ENCODE results near the gene CPEB1. TPM values are rescaled to one million over a fixed set of nuclear protein-coding genes. Genes with fewer than 3 reads are reported as not detected.

Gene CPEB1
- total and polyA plus RNA-seq, 8 donors, result 1.1 to 6.4 (median 1.5) TPM; not detected in 2

- DNase-seq, result no peak
- 80 to 84% (median 82%) methylated on average over 7 of the region's 7 CpGs for WGBS, 5 donors
- Histone ChIP-seq H3K9me3 (no peaks in the 10 kb centered on the region), H3K4me1 (peaks cover 0 to 17% (median 14%) of the 10 kb centered on the region in 4 donors), H3K27me3 (peaks cover 0 to 33% (median 26%) of the 10 kb centered on the region in 3 donors), H3K36me3 (no peaks in the 10 kb centered on the region), H3K27ac (no peak overlapping the region), H3K4me3 (no peak overlapping the region)
- intact Hi-C loops (cut with DNase I; ENCODE audit: low total_unique reads), result no loop called here
- TF ChIP-seq EP300 (IDR thresholded peaks at IDR 0.05) (no peak), POLR2AphosphoS5 (IDR thresholded peaks at IDR 0.05) (no peak), POLR2A (IDR thresholded peaks at IDR 0.05) (no peak), CTCF (IDR thresholded peaks at IDR 0.05) (no peak)
These were observed 30.7 kb upstream of the CPEB1 start for GRCh38 chr15:82677720-82678323.

DNA sequence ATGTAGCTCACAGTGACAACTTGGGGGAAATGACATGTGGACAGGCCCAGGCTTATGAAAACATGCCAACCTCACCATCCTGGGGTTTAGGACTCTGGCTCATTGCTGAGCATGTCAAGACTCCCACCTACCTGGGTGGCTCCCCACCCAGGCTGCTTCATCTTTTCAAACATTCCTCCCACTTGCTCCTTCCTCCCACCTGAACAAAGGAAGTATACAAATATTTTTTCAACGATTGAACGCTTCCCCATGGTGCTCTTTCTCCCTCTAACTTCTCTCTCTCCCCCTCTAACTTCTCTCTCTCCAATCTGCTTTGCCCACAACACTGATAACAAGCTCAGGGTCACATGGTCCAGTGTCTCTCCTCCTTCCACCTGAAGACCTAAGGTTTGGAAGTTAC is 27.7 kb upstream of the CPEB1 start:
- 56 to 81% (median 56%) methylated on average over 2 of the region's 2 CpGs for WGBS, 5 donors
- Histone ChIP-seq H3K4me1 (peaks cover 0 to 2% (median under 1%) of the 10 kb centered on the region in 4 donors), H3K9me3 (no peaks in the 10 kb centered on the region), H3K27me3 (peaks cover 0 to 9% (median 8%) of the 10 kb centered on the region in 3 donors), H3K27ac (no peak overlapping the region), H3K4me3 (no peak overlapping the region), H3K36me3 (no peaks in the 10 kb centered on the region)
- intact Hi-C loops (cut with DNase I; ENCODE audit: low total_unique reads), result no loop called here
- no peak for TF ChIP-seq POLR2A (IDR thresholded peaks at IDR 0.05)
- TF ChIP-seq EP300 (IDR thresholded peaks at IDR 0.05), result no peak
- TF ChIP-seq CTCF (IDR thresholded peaks at IDR 0.05), result no peak
- TF ChIP-seq POLR2AphosphoS5 (IDR thresholded peaks at IDR 0.05), result no peak
- DNase-seq, result no peak

- no peak overlapping the region for H3K4me3 ChIP-seq
- H3K9me3 ChIP-seq, result no peaks in the 10 kb centered on the region
- no peak overlapping the region for H3K27ac ChIP-seq
- 76 to 84% (median 81%) methylated on average over 4 of the region's 4 CpGs for WGBS, 5 donors
- TF ChIP-seq POLR2A (IDR thresholded peaks at IDR 0.05), result no peak
- TF ChIP-seq EP300 (IDR thresholded peaks at IDR 0.05), result no peak
- TF ChIP-seq POLR2AphosphoS5 (IDR thresholded peaks at IDR 0.05), result no peak
- no peak for TF ChIP-seq CTCF (IDR thresholded peaks at IDR 0.05)
- DNase-seq, result no peak
- H3K36me3 ChIP-seq, result no peaks in the 10 kb centered on the region
- no peaks in the 10 kb centered on the region for H3K27me3 ChIP-seq
- intact Hi-C loops (cut with DNase I; ENCODE audit: low total_unique reads), result no loop called here
- H3K4me1 ChIP-seq, result no peaks in the 10 kb centered on the region
These were observed 23.5 kb upstream of the CPEB1 start for GRCh38 chr15:82670699-82671098.

- no peak overlapping the region for H3K27ac ChIP-seq
- H3K4me3 ChIP-seq, result no peak overlapping the region
- H3K9me3 ChIP-seq, result no peaks in the 10 kb centered on the region
- no peaks in the 10 kb centered on the region for H3K4me1 ChIP-seq
- intact Hi-C loops (cut with DNase I; ENCODE audit: low total_unique reads), result no loop called here
- H3K27me3 ChIP-seq, result peaks cover 0 to 22% (median 0%) of the 10 kb centered on the region in 3 donors
- no peak for DNase-seq
- no peaks in the 10 kb centered on the region for H3K36me3 ChIP-seq
- TF ChIP-seq CTCF (IDR thresholded peaks at IDR 0.05) (no peak), EP300 (IDR thresholded peaks at IDR 0.05) (no peak), POLR2A (IDR thresholded peaks at IDR 0.05) (no peak), POLR2AphosphoS5 (IDR thresholded peaks at IDR 0.05) (no peak)
- 89 to 95% (median 92%) methylated on average over 10 of the region's 10 CpGs for WGBS, 5 donors
These were observed 19.4 kb upstream of the CPEB1 start for GRCh38 chr15:82666606-82667005.

All from stomach (tissue), 9 donors.